Upper lobe of right lung (tissue), 1 donor: ENCODE data around the gene PEAK1. TPM values are rescaled to one million over a fixed set of nuclear protein-coding genes. Genes with fewer than 3 reads are reported as not detected.

ENCODE experiments used
- ATAC-seq: fragments of 200-7000 bp; cut with Tn5 transposase; one replicate; pipeline ENCODE4 v1.9.1; 2020; ENCODE audit warnings: mild to moderate bottlenecking, moderate library complexity
- DNase-seq: peaks from one replicate; pipeline ENCODE4 v3.0.0-alpha.2; 2020
- H3K27ac ChIP-seq: fragments of 200-600 bp; one replicate; pipeline ENCODE4 v1.8.0; 2022
- H3K27me3 ChIP-seq: fragments of 200-600 bp; one replicate; pipeline ENCODE4 v1.8.0; 2022; ENCODE audit warnings: mild to moderate bottlenecking
- H3K36me3 ChIP-seq: fragments of 200-600 bp; one replicate; pipeline ENCODE4 v1.8.0; 2022
- H3K4me1 ChIP-seq: fragments of 200-600 bp; one replicate; pipeline ENCODE4 v1.8.0; 2022
- H3K4me3 ChIP-seq: fragments of 200-600 bp; one replicate; pipeline ENCODE4 v1.8.0; 2022; ENCODE audit warnings: mild to moderate bottlenecking
- H3K9me3 ChIP-seq: fragments of 200-600 bp; one replicate; pipeline ENCODE4 v1.8.0; 2022
- CTCF ChIP-seq: fragments of 200-600 bp; IDR thresholded peaks from one replicate; pipeline ENCODE4 v1.8.0; 2022; ENCODE audit warnings: antibody characterized with exemption
- intact Hi-C: fragments of 100-400 bp; cut with DNase I; formaldehyde crosslinking; loops from one replicate; pipeline ENCODE4 v1.11.0; 2022
- total RNA-seq: library from RNA; stranded (reverse); fragmentation: NEBNext Ultra II Directional; extraction: Animal tissue kit (Norgen Biotek cat#: 25700); gene quantifications from one replicate; pipeline ENCODE4 v1.2.1, GENCODE V29; 2021
- donor health status: DM: no; HTN: yes; CAD: no; lungs with severe emphysema.

Gene PEAK1
- total RNA-seq, 1 donor from 2014 or later = 139 TPM

- Histone ChIP-seq H3K27me3 (no peaks in the 10 kb centered on the region), H3K27ac (no peak overlapping the region), H3K4me3 (no peak overlapping the region), H3K36me3 (no peaks in the 10 kb centered on the region), H3K9me3 (no peaks in the 10 kb centered on the region), H3K4me1 (no peaks in the 10 kb centered on the region)
- intact Hi-C loops = no loop called here
- TF ChIP-seq CTCF = no peak
- DNase-seq (no peak), ATAC-seq (no peak)
Observed at GRCh38 chr15:77243716-77244401, 176.0 kb downstream of the PEAK1 start.

- H3K4me3 ChIP-seq = no peak overlapping the region
- no peaks in the 10 kb centered on the region for H3K4me1 ChIP-seq
- ATAC-seq = no peak
Observed at GRCh38 chr15:77243135-77243534, 176.8 kb downstream of the PEAK1 start.

GRCh38 chr15:77239882-77240608, 179.9 kb downstream of the PEAK1 start:
- DNase-seq (no peak), ATAC-seq (no peak)
- H3K9me3 ChIP-seq = no peaks in the 10 kb centered on the region
- no peaks in the 10 kb centered on the region for H3K27me3 ChIP-seq
- intact Hi-C loops = no loop called here
- no peak for TF ChIP-seq CTCF
- no peaks in the 10 kb centered on the region for H3K4me1 ChIP-seq
- no peak overlapping the region for H3K27ac ChIP-seq
- no peak overlapping the region for H3K4me3 ChIP-seq
- no peaks in the 10 kb centered on the region for H3K36me3 ChIP-seq

More at GRCh38 chr15:77243135-77243534, 176.8 kb downstream of the PEAK1 start:
- no peak for TF ChIP-seq CTCF
- no peak overlapping the region for H3K27ac ChIP-seq
- DNase-seq = no peak
- intact Hi-C loops = no loop called here
- no peaks in the 10 kb centered on the region for H3K27me3 ChIP-seq
- no peaks in the 10 kb centered on the region for H3K9me3 ChIP-seq
- no peaks in the 10 kb centered on the region for H3K36me3 ChIP-seq

GRCh38 chr15:77235566-77235965, 184.3 kb downstream of the PEAK1 start:
- intact Hi-C loops = no loop called here
- no peak for ATAC-seq
- no peak overlapping the region for H3K27ac ChIP-seq

GRCh38 chr15:77228828-77229227, 191.1 kb downstream of the PEAK1 start:
- intact Hi-C loops = no loop called here
- no peak for TF ChIP-seq CTCF
- no peak for DNase-seq

More at GRCh38 chr15:77235566-77235965, 184.3 kb downstream of the PEAK1 start:
- H3K27me3 ChIP-seq = no peaks in the 10 kb centered on the region
- H3K9me3 ChIP-seq = no peaks in the 10 kb centered on the region
- no peak for TF ChIP-seq CTCF
- no peak overlapping the region for H3K4me3 ChIP-seq
- no peaks in the 10 kb centered on the region for H3K36me3 ChIP-seq
- no peak for DNase-seq
- no peaks in the 10 kb centered on the region for H3K4me1 ChIP-seq

More at GRCh38 chr15:77228828-77229227, 191.1 kb downstream of the PEAK1 start:
- Histone ChIP-seq H3K27me3 (no peaks in the 10 kb centered on the region), H3K27ac (no peak overlapping the region), H3K9me3 (no peaks in the 10 kb centered on the region), H3K4me1 (peaks cover 10% of the 10 kb centered on the region), H3K4me3 (no peak overlapping the region), H3K36me3 (no peaks in the 10 kb centered on the region)
- no peak for ATAC-seq
